Measurements from ENCODE around the gene CCL20. TPM values are rescaled to one million over a fixed set of nuclear protein-coding genes. Genes with fewer than 3 reads are reported as not detected.

CCL20 gene
- total and polyA plus RNA-seq, 7 donors = 6.4 to 255 (median 15.6) TPM; not detected in 2

- Histone ChIP-seq H3K27me3 (no peaks in the 10 kb centered on the region), H3K27ac (no peak overlapping the region), H3K4me1 (no peaks in the 10 kb centered on the region), H3K4me3 (no peak overlapping the region), H3K9me3 (no peaks in the 10 kb centered on the region), H3K36me3 (no peaks in the 10 kb centered on the region)
- no peak for TF ChIP-seq POLR2A (IDR thresholded peaks at IDR 0.05)
- TF ChIP-seq, protein P1, sequence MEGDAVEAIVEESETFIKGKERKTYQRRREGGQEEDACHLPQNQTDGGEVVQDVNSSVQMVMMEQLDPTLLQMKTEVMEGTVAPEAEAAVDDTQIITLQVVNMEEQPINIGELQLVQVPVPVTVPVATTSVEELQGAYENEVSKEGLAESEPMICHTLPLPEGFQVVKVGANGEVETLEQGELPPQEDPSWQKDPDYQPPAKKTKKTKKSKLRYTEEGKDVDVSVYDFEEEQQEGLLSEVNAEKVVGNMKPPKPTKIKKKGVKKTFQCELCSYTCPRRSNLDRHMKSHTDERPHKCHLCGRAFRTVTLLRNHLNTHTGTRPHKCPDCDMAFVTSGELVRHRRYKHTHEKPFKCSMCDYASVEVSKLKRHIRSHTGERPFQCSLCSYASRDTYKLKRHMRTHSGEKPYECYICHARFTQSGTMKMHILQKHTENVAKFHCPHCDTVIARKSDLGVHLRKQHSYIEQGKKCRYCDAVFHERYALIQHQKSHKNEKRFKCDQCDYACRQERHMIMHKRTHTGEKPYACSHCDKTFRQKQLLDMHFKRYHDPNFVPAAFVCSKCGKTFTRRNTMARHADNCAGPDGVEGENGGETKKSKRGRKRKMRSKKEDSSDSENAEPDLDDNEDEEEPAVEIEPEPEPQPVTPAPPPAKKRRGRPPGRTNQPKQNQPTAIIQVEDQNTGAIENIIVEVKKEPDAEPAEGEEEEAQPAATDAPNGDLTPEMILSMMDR (IDR thresholded peaks at IDR 0.05) = no peak
- no peak for TF ChIP-seq EP300 (IDR thresholded peaks at IDR 0.05)
- TF ChIP-seq POLR2AphosphoS5 (IDR thresholded peaks at IDR 0.05) = no peak
- 53 to 96% methylated on average over 2 of the region's 2 CpGs for WGBS, 2 donors
- intact Hi-C loops (cut with DNase I) = no loop called here
- DNase-seq = no peak
Observed at GRCh38 chr2:227823922-227824321, 10.3 kb downstream of the CCL20 start.

DNA sequence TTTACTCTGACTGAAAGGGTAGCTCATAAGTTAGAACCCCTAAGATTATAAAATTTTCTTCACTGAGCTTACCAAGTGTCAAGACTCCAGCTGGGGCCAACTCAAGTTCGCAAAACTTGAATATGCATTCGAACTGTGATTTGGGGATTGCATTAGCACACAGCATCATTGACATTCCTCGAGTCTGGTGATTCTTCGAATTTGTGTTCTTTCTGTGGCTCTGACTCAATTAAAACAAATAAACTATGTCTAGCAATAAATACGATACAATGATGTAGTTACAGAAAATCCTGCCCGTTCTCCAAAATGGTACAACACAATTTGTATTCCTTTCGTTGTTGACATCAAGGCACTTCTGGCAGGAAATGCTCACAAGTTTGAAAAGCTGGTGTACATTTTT lies 11.1 kb downstream of the CCL20 start:
- H3K36me3 ChIP-seq = no peaks in the 10 kb centered on the region
- DNase-seq = no peak
- no peak overlapping the region for H3K4me3 ChIP-seq
- no peaks in the 10 kb centered on the region for H3K9me3 ChIP-seq
- no peak for TF ChIP-seq EP300 (IDR thresholded peaks at IDR 0.05)
- TF ChIP-seq POLR2A (IDR thresholded peaks at IDR 0.05) = no peak
- TF ChIP-seq POLR2AphosphoS5 (IDR thresholded peaks at IDR 0.05) = no peak
- TF ChIP-seq, protein P1 (IDR thresholded peaks at IDR 0.05) = no peak
- intact Hi-C loops (cut with DNase I) = no loop called here
- H3K27ac ChIP-seq = no peak overlapping the region
- H3K27me3 ChIP-seq = no peaks in the 10 kb centered on the region
- no peaks in the 10 kb centered on the region for H3K4me1 ChIP-seq
- 95 to 96% methylated on average over 7 of the region's 7 CpGs for WGBS, 2 donors

- TF ChIP-seq, protein P1 (IDR thresholded peaks at IDR 0.05) = no peak
- TF ChIP-seq POLR2A (IDR thresholded peaks at IDR 0.05) (no peak), EP300 (IDR thresholded peaks at IDR 0.05) (no peak), POLR2AphosphoS5 (IDR thresholded peaks at IDR 0.05) (no peak)
- Histone ChIP-seq H3K36me3 (no peaks in the 10 kb centered on the region), H3K9me3 (no peaks in the 10 kb centered on the region), H3K27ac (no peak overlapping the region), H3K4me1 (no peaks in the 10 kb centered on the region), H3K27me3 (no peaks in the 10 kb centered on the region), H3K4me3 (no peak overlapping the region)
- 17 to 52% methylated on average over 10 of the region's 10 CpGs for WGBS, 2 donors
- no peak for DNase-seq
- intact Hi-C loops (cut with DNase I) = no loop called here
Observed at GRCh38 chr2:227826019-227826521, 12.4 kb downstream of the CCL20 start.

GRCh38 chr2:227826563-227826962 lies 12.9 kb downstream of the CCL20 start:
- intact Hi-C loops (cut with DNase I) = no loop called here
- Histone ChIP-seq H3K4me1 (no peaks in the 10 kb centered on the region), H3K27ac (no peak overlapping the region), H3K4me3 (no peak overlapping the region), H3K36me3 (no peaks in the 10 kb centered on the region), H3K27me3 (no peaks in the 10 kb centered on the region), H3K9me3 (no peaks in the 10 kb centered on the region)
- TF ChIP-seq EP300 (IDR thresholded peaks at IDR 0.05) (no peak), POLR2AphosphoS5 (IDR thresholded peaks at IDR 0.05) (no peak), POLR2A (IDR thresholded peaks at IDR 0.05) (no peak)
- TF ChIP-seq, protein P1 (IDR thresholded peaks at IDR 0.05) = no peak
- DNase-seq = no peak
- 5 to 16% methylated on average over 2 of the region's 2 CpGs for WGBS, 2 donors

DNA sequence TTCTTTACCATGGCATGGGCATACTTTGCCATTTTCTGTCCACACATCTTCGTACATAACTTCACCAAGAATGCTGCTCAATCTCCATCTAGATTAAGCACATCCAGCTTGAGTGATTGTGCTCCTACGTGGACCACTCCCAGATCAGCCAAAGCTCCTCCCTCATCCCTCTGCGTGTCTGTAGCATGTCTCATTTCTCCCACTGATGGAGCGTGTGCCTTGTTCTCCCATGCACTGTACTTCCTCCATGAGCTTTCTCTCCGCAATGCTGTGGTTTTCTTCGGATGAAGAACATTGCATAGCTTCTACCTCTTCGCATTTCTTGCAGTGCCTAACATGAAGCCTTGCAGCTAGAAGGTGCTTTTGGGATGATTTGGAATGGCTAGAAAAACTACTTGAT lies 13.5 kb downstream of the CCL20 start:
- Histone ChIP-seq H3K27ac (no peak overlapping the region), H3K36me3 (no peaks in the 10 kb centered on the region), H3K4me1 (no peaks in the 10 kb centered on the region), H3K4me3 (no peak overlapping the region), H3K27me3 (no peaks in the 10 kb centered on the region), H3K9me3 (no peaks in the 10 kb centered on the region)
- DNase-seq = no peak
- no peak for TF ChIP-seq EP300 (IDR thresholded peaks at IDR 0.05)
- TF ChIP-seq, protein P1 (IDR thresholded peaks at IDR 0.05) = no peak
- TF ChIP-seq POLR2AphosphoS5 (IDR thresholded peaks at IDR 0.05) = no peak
- no peak for TF ChIP-seq POLR2A (IDR thresholded peaks at IDR 0.05)
- WGBS, 2 donors = 88 to 91% methylated on average over 7 of the region's 7 CpGs
- intact Hi-C loops (cut with DNase I) = no loop called here
